ENCODE data around the gene GSTA3. TPM values are rescaled to one million over a fixed set of nuclear protein-coding genes. Genes with fewer than 3 reads are reported as not detected.
A peak's percentile ranks its signal among the peaks of the same experiment; 100 is the strongest.

The GSTA3 gene
- total RNA-seq (2014; rRNA removed; shearing (Covaris generic)) (not detected in 2 replicates), polyA plus RNA-seq (2016; fragmentation: Nextera tagmentation; extraction: Ambion mirVana) (not detected in 2 replicates)

DNA sequence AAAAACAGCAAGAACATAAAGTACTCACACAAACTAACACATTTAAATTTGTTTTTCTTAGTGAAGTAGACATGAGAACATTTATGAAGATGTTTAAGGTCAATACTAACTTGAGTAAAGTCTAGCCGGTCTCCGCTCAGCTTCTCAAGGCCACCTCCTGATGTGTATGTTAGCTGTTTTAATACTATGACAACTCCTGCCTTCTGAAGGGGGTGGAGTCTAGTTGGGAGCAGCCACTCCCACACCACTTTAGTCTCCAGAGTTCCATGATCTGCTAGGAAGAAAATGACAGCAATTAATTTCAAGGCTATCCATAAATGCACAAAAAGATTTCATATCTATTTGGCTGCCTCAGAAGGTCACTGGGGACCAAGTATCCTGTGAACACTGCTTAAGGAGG is at the start of gene GSTA3:
Gene GSTA3 (minus strand): TSS at position 168 of the 400 bp plus-strand sequence. CDS start 3,864 bp downstream, outside the sequence.
- Histone ChIP-seq H3K36me3 (ENCODE audit: low read depth) (no peaks in the 10 kb centered on the region), H2AFZ (no peak within 1 kb of the TSS), H3K9ac (no peak within 1 kb of the TSS), H3K4me1 (ENCODE audit: insufficient read depth) (no peaks in the 10 kb centered on the region), H3K4me2 (ENCODE audit: unreplicated experiment) (no peak within 1 kb of the TSS), H3F3A (ENCODE audit: insufficient read depth) (no peaks in the 10 kb centered on the region), H4K20me1 (ENCODE audit: insufficient read depth) (no peaks in the 10 kb centered on the region), H3K9me3 (ENCODE audit: low read depth) (no peaks in the 10 kb centered on the region), H3K79me2 (ENCODE audit: insufficient read depth) (no peaks in the 10 kb centered on the region), H3K4me3 (no peak within 1 kb of the TSS), H3K9me2 (ENCODE audit: insufficient read depth) (no peaks in the 10 kb centered on the region), H3K27ac (no peak within 1 kb of the TSS), H3K27me3 (replicated peaks; ENCODE audit: insufficient read depth) (no peaks in the 10 kb centered on the region)
- 56 to 72% methylated on average over 2 of the region's 2 CpGs for WGBS, 2 experiments (ENCODE audit: low coverage in 1 of 2, low lambda C conversion rate in 2 of 2, missing lambda C conversion rate in 2 of 2)
- TF ChIP-seq EZH2phosphoT487 (IDR thresholded peaks at IDR 0.05; ENCODE audit: insufficient read depth, low read depth) (no peak), EZH2 (IDR thresholded peaks at IDR 0.05; ENCODE audit: insufficient read depth, poor library complexity, severe bottlenecking) (no peak)
- peak; percentile 23 for DNase-seq
- in situ Hi-C loops (cut with MboI) = no loop called here

DNA sequence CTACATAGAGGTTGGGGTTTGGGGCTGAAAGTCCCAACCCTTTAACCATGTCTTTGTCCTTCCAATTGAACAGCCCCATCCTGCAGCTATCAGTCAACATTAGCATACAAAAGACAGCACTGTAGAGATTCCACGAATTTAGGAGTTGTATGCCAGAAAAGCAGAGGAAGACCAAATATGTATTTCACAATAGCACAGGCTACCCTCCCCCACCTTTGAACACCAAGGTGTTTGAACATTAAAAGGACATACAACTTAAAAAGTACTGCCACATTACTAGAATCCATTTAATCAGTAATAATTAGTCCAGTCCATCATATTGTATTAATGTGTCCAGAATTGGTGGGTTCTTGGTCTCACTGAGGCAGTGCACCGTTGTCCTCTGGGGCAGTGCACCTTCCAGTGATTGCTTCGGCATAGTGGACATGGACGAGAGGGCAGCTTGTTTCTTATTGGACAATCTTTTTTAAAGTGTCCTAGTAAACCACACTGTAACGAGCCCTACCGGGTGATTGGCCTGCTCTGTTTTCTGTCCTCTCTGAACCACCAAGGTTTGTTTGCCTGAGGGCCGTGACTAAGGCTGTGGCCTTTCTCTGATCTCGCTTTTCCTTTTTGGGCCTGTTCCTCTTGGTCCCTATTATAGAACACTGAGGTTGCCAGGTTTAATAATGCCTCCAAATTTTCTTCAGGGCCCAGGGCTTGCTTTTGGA is 49.2 kb upstream of the GSTA3 start:
- H3K9me3 ChIP-seq (ENCODE audit: low read depth) = no peaks in the 10 kb centered on the region

DNA sequence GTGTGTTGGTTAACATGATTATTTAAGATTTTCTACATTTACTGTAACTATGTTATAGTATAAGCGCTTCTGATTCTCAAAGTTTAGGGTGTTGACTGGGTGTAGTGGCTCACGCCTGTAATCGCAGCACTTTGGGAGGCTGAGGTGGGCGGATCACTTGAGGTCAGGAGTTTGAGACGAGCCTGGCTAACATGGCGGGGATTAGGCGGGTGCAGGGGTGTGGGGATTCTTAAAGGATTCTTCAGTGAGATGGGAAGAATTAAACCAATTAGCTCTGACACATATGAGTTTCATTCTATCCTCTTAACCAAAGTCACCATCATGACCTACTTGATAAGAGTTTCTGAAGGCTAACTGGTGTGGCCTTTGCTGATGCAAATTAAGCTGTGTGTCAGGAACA is 46.4 kb upstream of the GSTA3 start:
- Histone ChIP-seq H3F3A (ENCODE audit: insufficient read depth) (no peaks in the 10 kb centered on the region), H3K9ac (no peak overlapping the region), H3K9me3 (ENCODE audit: low read depth) (no peaks in the 10 kb centered on the region), H3K36me3 (ENCODE audit: low read depth) (no peaks in the 10 kb centered on the region), H3K27ac (no peak overlapping the region), H3K4me2 (ENCODE audit: unreplicated experiment) (no peak overlapping the region), H3K27me3 (replicated peaks; ENCODE audit: insufficient read depth) (0 out of 2 replicates have a peak, but pooled peaks cover 11% of the 10 kb centered on the region), H3K4me1 (ENCODE audit: insufficient read depth) (no peaks in the 10 kb centered on the region), H3K9me2 (ENCODE audit: insufficient read depth) (no peaks in the 10 kb centered on the region), H3K4me3 (no peak overlapping the region), H4K20me1 (ENCODE audit: insufficient read depth) (no peaks in the 10 kb centered on the region), H2AFZ (no peak overlapping the region), H3K79me2 (ENCODE audit: insufficient read depth) (no peaks in the 10 kb centered on the region)
- in situ Hi-C loops (cut with MboI) = no loop called here
- WGBS, 2 experiments (ENCODE audit: low coverage in 1 of 2, low lambda C conversion rate in 2 of 2, missing lambda C conversion rate in 2 of 2) = 80 to 81% methylated on average over 7 of the region's 7 CpGs
- DNase-seq = no peak
- TF ChIP-seq EZH2phosphoT487 (IDR thresholded peaks at IDR 0.05; ENCODE audit: insufficient read depth, low read depth) (no peak), EZH2 (IDR thresholded peaks at IDR 0.05; ENCODE audit: insufficient read depth, poor library complexity, severe bottlenecking) (no peak)

More for the DNA sequence above, 49.2 kb upstream of the GSTA3 start:
- H3K4me3 ChIP-seq = no peak overlapping the region
- H3K4me1 ChIP-seq (ENCODE audit: insufficient read depth) = no peaks in the 10 kb centered on the region
- peaks cover 11% of the 10 kb centered on the region; the same call in 1 of the 2 replicates for H3K27me3 ChIP-seq (replicated peaks; ENCODE audit: insufficient read depth)
- no peaks in the 10 kb centered on the region for H3K36me3 ChIP-seq (ENCODE audit: low read depth)
- DNase-seq = no peak
- TF ChIP-seq EZH2 (IDR thresholded peaks at IDR 0.05; ENCODE audit: insufficient read depth, poor library complexity, severe bottlenecking) (no peak), EZH2phosphoT487 (IDR thresholded peaks at IDR 0.05; ENCODE audit: insufficient read depth, low read depth) (no peak)
- H3K27ac ChIP-seq = no peak overlapping the region
- no peaks in the 10 kb centered on the region for H4K20me1 ChIP-seq (ENCODE audit: insufficient read depth)
- no peak overlapping the region for H3K4me2 ChIP-seq (ENCODE audit: unreplicated experiment)
- in situ Hi-C loops (cut with MboI) = no loop called here
- H3K9me2 ChIP-seq (ENCODE audit: insufficient read depth) = no peaks in the 10 kb centered on the region
- H3K79me2 ChIP-seq (ENCODE audit: insufficient read depth) = no peaks in the 10 kb centered on the region
- H3F3A ChIP-seq (ENCODE audit: insufficient read depth) = no peaks in the 10 kb centered on the region
- 57 to 59% methylated on average over 8 of the region's 8 CpGs for WGBS, 2 experiments (ENCODE audit: low coverage in 1 of 2, low lambda C conversion rate in 2 of 2, missing lambda C conversion rate in 2 of 2)
- H3K9ac ChIP-seq = no peak overlapping the region
- no peak overlapping the region for H2AFZ ChIP-seq

DNA sequence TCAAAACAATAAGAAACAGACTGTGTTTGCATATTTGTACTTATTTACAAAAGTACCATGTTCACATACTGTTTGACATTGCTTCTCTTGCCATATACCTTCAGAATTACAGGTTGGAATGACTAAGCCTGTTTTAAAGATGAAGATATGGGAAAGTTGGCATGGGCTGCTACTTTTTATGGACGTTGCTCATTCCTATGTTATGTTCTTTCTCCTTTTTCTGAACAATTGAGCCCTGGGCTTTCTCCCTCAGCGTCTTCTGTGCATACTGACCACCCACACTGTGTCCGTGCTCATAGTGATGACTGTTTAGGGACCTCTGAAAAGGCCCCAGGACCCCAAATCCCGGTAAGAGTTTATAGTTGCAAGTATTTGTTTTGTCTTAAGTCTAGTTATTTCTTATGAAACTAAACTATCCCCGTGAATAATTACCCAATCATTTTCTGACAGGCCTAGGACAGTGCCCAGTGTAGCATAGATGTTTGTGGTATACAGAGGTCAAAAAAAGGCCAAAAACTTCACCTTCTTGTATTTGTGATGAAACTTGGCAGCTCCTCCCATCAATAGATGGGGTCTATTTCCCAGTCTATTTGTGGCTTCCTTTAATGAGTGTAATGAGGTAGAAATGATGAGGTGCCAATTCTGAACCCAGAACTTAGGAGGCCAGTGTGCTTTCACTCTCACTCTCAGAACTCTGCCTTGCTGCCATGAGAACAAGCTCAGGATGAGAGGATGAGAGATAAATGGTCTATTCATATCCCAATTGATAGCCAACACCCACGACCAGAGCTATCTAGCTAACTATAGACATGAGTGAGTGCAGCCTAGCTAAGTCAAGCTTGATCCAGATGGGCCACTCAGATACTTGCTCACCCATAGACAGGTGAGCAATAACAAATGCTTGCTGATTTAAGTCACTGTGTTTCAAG is 44.7 kb upstream of the GSTA3 start:
- no peaks in the 10 kb centered on the region for H3K79me2 ChIP-seq (ENCODE audit: insufficient read depth)
- H3K36me3 ChIP-seq (ENCODE audit: low read depth) = no peaks in the 10 kb centered on the region
- no peak for TF ChIP-seq EZH2 (IDR thresholded peaks at IDR 0.05; ENCODE audit: insufficient read depth, poor library complexity, severe bottlenecking)
- TF ChIP-seq EZH2phosphoT487 (IDR thresholded peaks at IDR 0.05; ENCODE audit: insufficient read depth, low read depth) = no peak
- DNase-seq = peak; percentile 34
- H4K20me1 ChIP-seq (ENCODE audit: insufficient read depth) = no peaks in the 10 kb centered on the region
- H3K9me2 ChIP-seq (ENCODE audit: insufficient read depth) = no peaks in the 10 kb centered on the region
- no peak overlapping the region for H3K9ac ChIP-seq
- no peak overlapping the region for H3K4me3 ChIP-seq
- no peaks in the 10 kb centered on the region for H3F3A ChIP-seq (ENCODE audit: insufficient read depth)
- H2AFZ ChIP-seq = no peak overlapping the region
- no peak overlapping the region for H3K4me2 ChIP-seq (ENCODE audit: unreplicated experiment)
- H3K4me1 ChIP-seq (ENCODE audit: insufficient read depth) = no peaks in the 10 kb centered on the region
- no peak overlapping the region for H3K27ac ChIP-seq
- no peaks in the 10 kb centered on the region for H3K9me3 ChIP-seq (ENCODE audit: low read depth)
- 0 out of 2 replicates have a peak, but pooled peaks cover 11% of the 10 kb centered on the region for H3K27me3 ChIP-seq (replicated peaks; ENCODE audit: insufficient read depth)
- WGBS, 2 experiments (ENCODE audit: low coverage in 1 of 2, low lambda C conversion rate in 2 of 2, missing lambda C conversion rate in 2 of 2) = 46 to 47% methylated on average over 6 of the region's 6 CpGs
- in situ Hi-C loops (cut with MboI) = no loop called here
